H1 (cell line): ENCODE results near the gene NOS3. TPM values are rescaled to one million over a fixed set of nuclear protein-coding genes. Genes with fewer than 3 reads are reported as not detected.
A peak's percentile ranks its signal among the peaks of the same experiment; 100 is the strongest.

Source experiments
- CTCF ChIA-PET: fragments of 300-600 bp; sonication (Branson Sonifier 250); formaldehyde crosslinking; loops from one replicate; lab custom pipeline; 2021; ENCODE audit not compliant: partially characterized antibody; lab: Charles Lee
- POLR2A ChIA-PET: fragments of 300-600 bp; sonication (Branson Sonifier 250); formaldehyde crosslinking; loops from one replicate; lab custom pipeline; 2021; ENCODE audit warnings: inconsistent platforms; ENCODE audit not compliant: partially characterized antibody; lab: Charles Lee
- DNase-seq, 2 experiments: peaks; one replicate each; pipeline versions ENCODE4 v3.0.0 to v3.0.0-alpha.2; 2010 to 2022; ENCODE audit warnings: low spot score in 2 of 2, low read depth in 1 of 2, mixed read lengths in 1 of 2
- FAIRE-seq: peaks from 2 replicates; lab custom pipeline; 2011; peaks lifted over from hg19 to GRCh38; lab: Jason Lieb, UNC
- H2AFZ ChIP-seq: 2 replicates; pipeline ENCODE4 v1.8.1; 2012; ENCODE audit warnings: low read length, inconsistent platforms
- H2AK5ac ChIP-seq: 2 replicates; pipeline ENCODE4 v1.6.1; 2013; ENCODE audit warnings: low read depth, low read length
- H2BK120ac ChIP-seq: replicated peaks from 2 replicates; pipeline ENCODE3; 2013; ENCODE audit warnings: low read depth, low read length, inconsistent platforms
- H2BK12ac ChIP-seq: 2 replicates; pipeline ENCODE4 v1.6.1; 2013; ENCODE audit warnings: low read depth, low read length
- H2BK15ac ChIP-seq: 2 replicates; pipeline ENCODE4 v1.6.1; 2013; ENCODE audit warnings: low read length
- H2BK20ac ChIP-seq: 2 replicates; pipeline ENCODE4 v1.6.1; 2013; ENCODE audit warnings: low read length
- H2BK5ac ChIP-seq: 2 replicates; pipeline ENCODE4 v1.6.1; 2013; ENCODE audit warnings: low read depth, low read length
- H3K14ac ChIP-seq: 2 replicates; pipeline ENCODE4 v1.6.1; 2013; ENCODE audit warnings: inconsistent platforms; ENCODE audit not compliant: insufficient read length
- H3K18ac ChIP-seq: 2 replicates; pipeline ENCODE4 v1.6.1; 2013; ENCODE audit warnings: low read length; ENCODE audit errors: extremely low read depth
- H3K23ac ChIP-seq: 2 replicates; pipeline ENCODE4 v1.6.1; 2013; ENCODE audit warnings: inconsistent platforms; ENCODE audit not compliant: insufficient read length
- H3K23me2 ChIP-seq: 2 replicates; pipeline ENCODE4 v1.6.1; 2013; ENCODE audit warnings: low read depth, low read length
- H3K27ac ChIP-seq: 2 replicates; pipeline ENCODE4 v1.6.1; 2011; ENCODE audit warnings: low read depth, low read length, inconsistent platforms
- H3K27me3 ChIP-seq, 4 experiments: replicated peaks in 1 of 4; 1 replicate in 1 of 4; 2 replicates in 3 of 4; pipeline versions ENCODE4 v1.6.1 to v1.8.1; 2011 to 2013; ENCODE audit warnings: low read length in 3 of 4, mild to moderate bottlenecking in 3 of 4, inconsistent platforms in 2 of 4, mixed read lengths in 2 of 4, moderate library complexity in 1 of 4; ENCODE audit not compliant: control insufficient read depth in 3 of 4, insufficient read depth in 3 of 4; ENCODE audit errors: extremely low read depth in 1 of 4
- H3K36me3 ChIP-seq, 4 experiments: 2 replicates each; pipeline versions ENCODE4 v1.6.1 to v1.8.1; 2011 to 2013; ENCODE audit warnings: mild to moderate bottlenecking in 4 of 4, low read length in 3 of 4, moderate library complexity in 2 of 4, control low read depth in 1 of 4, inconsistent platforms in 1 of 4; ENCODE audit not compliant: insufficient read depth in 4 of 4, control insufficient read depth in 2 of 4
- H3K4ac ChIP-seq: replicated peaks from 2 replicates; pipeline ENCODE3; 2013; ENCODE audit warnings: low read length, low read depth, mixed read lengths, inconsistent platforms; ENCODE audit not compliant: insufficient read length
- H3K4me1 ChIP-seq, 4 experiments: replicated peaks in 1 of 4; 1 replicate in 1 of 4; 2 replicates in 3 of 4; pipeline versions ENCODE4 v1.6.1 to v1.8.1; 2011 to 2013; ENCODE audit warnings: low read length in 3 of 4, inconsistent platforms in 2 of 4, mixed read lengths in 1 of 4; ENCODE audit not compliant: insufficient read depth in 4 of 4, control insufficient read depth in 3 of 4
- H3K4me2 ChIP-seq, 2 experiments: 2 replicates each; pipeline versions ENCODE4 v1.6.1 to v1.8.1; 2011 to 2013; ENCODE audit warnings: low read depth in 2 of 2, low read length in 2 of 2, control low read depth in 1 of 2, inconsistent platforms in 1 of 2, mild to moderate bottlenecking in 1 of 2; ENCODE audit not compliant: insufficient read depth in 1 of 2
- H3K4me3 ChIP-seq, 4 experiments: fragments of 200-600, 300-600 bp in 1 of 4; sonication (generic), shearing (Covaris generic), sonication (Bioruptor Twin) in 1 of 4; 2 replicates each; pipeline versions ENCODE4 v1.5.1 to v1.8.1; 2011 to 2016; ENCODE audit warnings: low read length in 4 of 4, low read depth in 3 of 4, control low read depth in 2 of 4, inconsistent platforms in 2 of 4, mild to moderate bottlenecking in 2 of 4, mixed read lengths in 1 of 4, moderate library complexity in 1 of 4; ENCODE audit not compliant: insufficient read depth in 2 of 4; ENCODE audit errors: extremely low read depth in 1 of 4
- H3K56ac ChIP-seq: replicated peaks from 2 replicates; pipeline ENCODE3; 2013; ENCODE audit warnings: low read depth, mild to moderate bottlenecking, mixed read lengths, low read length, inconsistent platforms; ENCODE audit not compliant: insufficient read length
- H3K79me1 ChIP-seq: 2 replicates; pipeline ENCODE4 v1.6.1; 2013; ENCODE audit warnings: low read depth, low read length, control low read depth
- H3K79me2 ChIP-seq, 2 experiments: 2 replicates each; pipeline versions ENCODE4 v1.6.1 to v1.8.1; 2012 to 2013; ENCODE audit warnings: low read length in 2 of 2, mild to moderate bottlenecking in 2 of 2, inconsistent platforms in 1 of 2; ENCODE audit not compliant: insufficient read depth in 2 of 2, control insufficient read depth in 1 of 2
- H3K9ac ChIP-seq, 4 experiments: replicated peaks in 1 of 4; 1 replicate in 1 of 4; 2 replicates in 3 of 4; pipeline versions ENCODE4 v1.6.1 to v1.8.1; 2011 to 2013; ENCODE audit warnings: low read depth in 3 of 4, low read length in 3 of 4, control low read depth in 2 of 4, mild to moderate bottlenecking in 2 of 4, moderate library complexity in 2 of 4, inconsistent platforms in 1 of 4; ENCODE audit errors: extremely low read depth in 1 of 4
- H3K9me3 ChIP-seq, 2 experiments: 2 replicates each; pipeline versions ENCODE4 v1.6.1 to v1.8.1; 2012 to 2013; ENCODE audit warnings: mild to moderate bottlenecking in 2 of 2, moderate library complexity in 2 of 2, control low read depth in 1 of 2, inconsistent platforms in 1 of 2, low read depth in 1 of 2, low read length in 1 of 2, mixed read lengths in 1 of 2; ENCODE audit not compliant: insufficient read depth in 2 of 2
- H4K20me1 ChIP-seq, 2 experiments: replicated peaks in 1 of 2; 2 replicates each; pipeline versions ENCODE3 to v1.8.1; 2011 to 2013; ENCODE audit warnings: inconsistent platforms in 2 of 2, low read length in 2 of 2, mild to moderate bottlenecking in 1 of 2; ENCODE audit not compliant: insufficient read depth in 2 of 2, control insufficient read depth in 1 of 2
- H4K5ac ChIP-seq: 2 replicates; pipeline ENCODE4 v1.6.1; 2013; ENCODE audit warnings: low read length, low read depth, mixed read lengths, inconsistent platforms; ENCODE audit not compliant: insufficient read length
- H4K8ac ChIP-seq: 2 replicates; pipeline ENCODE4 v1.8.0; 2013; ENCODE audit warnings: mild to moderate bottlenecking, moderate library complexity, low read length, inconsistent platforms; ENCODE audit not compliant: insufficient read depth; ENCODE audit errors: extremely low read depth
- H4K91ac ChIP-seq: replicated peaks from 2 replicates; pipeline ENCODE3; 2013; ENCODE audit warnings: low read length, mixed read lengths, inconsistent platforms; ENCODE audit not compliant: insufficient read length
- HDAC2 ChIP-seq, 2 experiments: fragments of 300-600 bp in 1 of 2; sonication (generic) in 1 of 2; IDR thresholded peaks; 2 replicates each; pipeline ENCODE4 v1.6.1; 2011 to 2012; ENCODE audit warnings: low read depth in 2 of 2, low read length in 2 of 2, mild to moderate bottlenecking in 2 of 2, moderate library complexity in 2 of 2, borderline replicate concordance in 1 of 2, inconsistent platforms in 1 of 2
- RAD21 ChIP-seq, 2 experiments: IDR thresholded peaks in 1 of 2; conservative IDR thresholded peaks in 1 of 2; 2 replicates each; pipeline ENCODE4 v1.6.1; 2011; ENCODE audit warnings: low read depth in 2 of 2, low read length in 2 of 2, improper control_type of control experiment in 1 of 2, inconsistent platforms in 1 of 2, mild to moderate bottlenecking in 1 of 2, moderate library complexity in 1 of 2
- SP2 ChIP-seq: IDR thresholded peaks from 2 replicates; pipeline ENCODE4 v1.6.1; 2012; ENCODE audit warnings: mild to moderate bottlenecking, low read length, inconsistent platforms
- SUZ12 ChIP-seq: fragments of 200-600 bp; sonication (generic); IDR thresholded peaks from 2 replicates; pipeline ENCODE4 v1.6.1; 2012; ENCODE audit warnings: mild to moderate bottlenecking, inconsistent platforms, low read length, moderate library complexity, mixed read lengths
- WGBS, 2 experiments: shearing (Covaris generic) in 1 of 2; methylation state at CpG; one replicate each; pipeline versions ENCODE4 v1.1.6 to v1.1.7; 2013 to 2015; ENCODE audit warnings: low lambda C conversion rate in 2 of 2, mixed read lengths in 2 of 2, inconsistent platforms in 1 of 2, low coverage in 1 of 2, missing lambda C conversion rate in 1 of 2; ENCODE audit not compliant: insufficient replicate concordance in 2 of 2, insufficient coverage in 1 of 2, insufficient read length in 1 of 2; ENCODE audit errors: extremely low coverage in 1 of 2, missing lambda C conversion rate in 1 of 2; 5-methylcytosine and 5-hydroxymethylcytosine counted together
- polyA plus RNA-seq, 7 experiments: library from polyadenylated mRNA; depleted of rRNA in 3 of 7; stranded (reverse) in 5 of 7; unstranded in 2 of 7; fragments of >200 nt in 5 of 7; fragments of 200-250 nt in 2 of 7; gene quantifications; 1 replicate in 5 of 7; 2 replicates in 1 of 7; 4 replicates in 1 of 7; pipeline versions ENCODE4 v1.2.1 to v1.2.3, GENCODE V29; 2011 to 2013; ENCODE audit warnings: missing spikeins in 2 of 7, mixed read lengths in 2 of 7
- total RNA-seq: library from RNA; stranded (reverse); fragmentation: NEBNext Ultra II Directional; extraction: Animal tissue kit (Norgen Biotek cat#: 25700); gene quantifications from 2 replicates; pipeline ENCODE4 v1.2.1, GENCODE V29; 2021
- TF ChIP-seq, protein P1 (sequence below): IDR thresholded peaks from 2 replicates; pipeline ENCODE4 v1.6.1; 2012; ENCODE audit warnings: inconsistent platforms
- TF ChIP-seq, protein P2 (sequence below): IDR thresholded peaks from 2 replicates; pipeline ENCODE4 v1.6.1; 2012; ENCODE audit warnings: inconsistent platforms

The NOS3 gene
- total and polyA plus RNA-seq, 2 of the 8 experiments (the other 6 are each of a cell fraction or from before 2014, with no cell fraction given), result 4.4 to 16.2 TPM

DNA sequence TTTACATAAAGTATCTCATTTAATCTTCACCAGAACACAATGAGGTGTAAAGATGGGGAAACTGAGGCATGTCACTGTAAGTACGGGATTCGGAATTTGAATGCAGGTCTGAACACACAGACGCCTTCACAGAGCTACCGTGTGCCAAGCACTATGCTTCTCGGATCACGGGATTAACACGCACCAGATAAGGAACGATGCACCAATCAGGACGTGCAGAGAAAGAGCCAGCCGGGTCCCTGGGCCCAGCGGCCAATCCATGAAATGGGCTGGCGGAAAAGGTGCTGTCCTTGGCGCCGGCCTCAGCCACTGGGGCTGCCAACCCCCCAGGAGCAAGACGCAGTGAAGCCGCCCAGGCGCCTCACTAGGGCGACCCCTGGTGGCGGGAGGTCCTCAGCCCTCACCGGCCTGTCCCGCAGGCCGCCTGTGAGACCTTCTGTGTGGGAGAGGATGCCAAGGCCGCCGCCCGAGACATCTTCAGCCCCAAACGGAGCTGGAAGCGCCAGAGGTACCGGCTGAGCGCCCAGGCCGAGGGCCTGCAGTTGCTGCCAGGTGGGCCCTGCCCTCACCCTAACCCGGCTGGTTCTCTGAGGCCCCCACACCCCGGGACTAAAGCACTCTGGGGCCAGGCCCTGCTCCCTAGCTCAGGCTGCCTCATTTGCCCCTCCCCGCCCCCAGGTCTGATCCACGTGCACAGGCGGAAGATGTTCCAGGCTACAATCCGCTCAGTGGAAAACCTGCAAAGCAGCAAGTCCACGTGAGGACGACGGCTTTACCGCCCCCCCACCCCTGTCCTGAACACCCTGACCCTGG, 17.9 kb downstream of the NOS3 start:
- Histone ChIP-seq H3K18ac (peak overlapping the region; percentile 56; the same call in 1 of the 2 replicates), H3K4ac (no peak overlapping the region), H2BK12ac (0 out of 2 replicates have a peak overlapping the region, but pooled peaks have one; percentile 39), H3K36me3 (no peaks in the 10 kb centered on the region), H3K14ac (no peak overlapping the region), H3K23ac (no peak overlapping the region), H4K20me1 (no peaks in the 10 kb centered on the region), H3K56ac (no peak overlapping the region), H2BK120ac (peak overlapping the region; percentile 12), H3K79me1 (no peaks in the 10 kb centered on the region), H2AFZ (peak overlapping the region; percentile 47; the same call in 1 of the 2 replicates), H3K27ac (no peak overlapping the region), H3K79me2 (no peaks in the 10 kb centered on the region), H2BK20ac (no peak overlapping the region), H3K27me3 (peaks cover 0 to 3% (median 0%) of the 10 kb centered on the region in 4 experiments; a peak in 2 of 7 replicates), H4K91ac (peak overlapping the region; percentile 86), H3K23me2 (no peaks in the 10 kb centered on the region; the same call in 1 of the 2 replicates), H3K4me2 (peak overlapping the region; percentile 1 to 43; a peak in 3 of 4 replicates), H3K4me1 (peaks cover 0 to 28% (median 22%) of the 10 kb centered on the region in 4 experiments; a peak in 6 of 7 replicates), H2BK15ac (peak overlapping the region; percentile 92), H4K8ac (peak overlapping the region; percentile 45; the same call in 1 of the 2 replicates), H2BK5ac (peak overlapping the region; percentile 9; the same call in 1 of the 2 replicates), H3K9me3 (no peaks in the 10 kb centered on the region), H3K4me3 (peak overlapping the region in 1 of 4 experiments; percentile 27; a peak in 1 of 8 replicates), H2AK5ac (0 out of 2 replicates have a peak overlapping the region, but pooled peaks have one; percentile 10), H4K5ac (no peak overlapping the region), H3K9ac (no peak overlapping the region)
- FAIRE-seq, result peak; percentile 13
- 43% methylated on average over 31 of the region's 40 CpGs; no CpG with 5 or more reads in 1 of the 2 experiments for WGBS, 2 experiments
- POLR2A ChIA-PET, result interaction anchor here (0.8 to 2.4 kb wide), 4 partner anchors 10 to 70 kb away, joined by 3 to 16 read pairs (median 4); partner anchors contain the start of gene ABCB8
- CTCF ChIA-PET, result interaction anchor here (0.5 to 11.5 kb wide), 36 partner anchors 10 to 1407 kb away, joined by 3 to 142 read pairs (median 6); partner anchors contain the start of genes ABCB8, ATG9B, CDK5 and NOS3
- DNase-seq, result peak; percentile 75 to 99
- TF ChIP-seq SP2 (peak; percentile 25; the same call in 1 of the 2 replicates), SUZ12 (no peak), HDAC2 (IDR thresholded peaks at IDR 0.05; ENCODE audit: borderline replicate concordance in 1 of 2, low read depth in 2 of 2, low read length in 2 of 2) (peak in 1 of 2 experiments; percentile 72; a peak in 1 of 4 replicates), RAD21 (IDR thresholded peaks at IDR 0.05 in 1 of 2, conservative IDR thresholded peaks at IDR 0.05 in 1 of 2; ENCODE audit: low read depth in 2 of 2, low read length in 2 of 2) (peak; percentile 21 to 53; a peak in 3 of 4 replicates)
- TF ChIP-seq, protein P1, sequence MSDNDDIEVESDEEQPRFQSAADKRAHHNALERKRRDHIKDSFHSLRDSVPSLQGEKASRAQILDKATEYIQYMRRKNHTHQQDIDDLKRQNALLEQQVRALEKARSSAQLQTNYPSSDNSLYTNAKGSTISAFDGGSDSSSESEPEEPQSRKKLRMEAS, result 0 out of 2 replicates have a peak, but pooled peaks have one; percentile 58
- TF ChIP-seq, protein P2, sequence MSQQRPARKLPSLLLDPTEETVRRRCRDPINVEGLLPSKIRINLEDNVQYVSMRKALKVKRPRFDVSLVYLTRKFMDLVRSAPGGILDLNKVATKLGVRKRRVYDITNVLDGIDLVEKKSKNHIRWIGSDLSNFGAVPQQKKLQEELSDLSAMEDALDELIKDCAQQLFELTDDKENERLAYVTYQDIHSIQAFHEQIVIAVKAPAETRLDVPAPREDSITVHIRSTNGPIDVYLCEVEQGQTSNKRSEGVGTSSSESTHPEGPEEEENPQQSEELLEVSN, result peak; percentile 70; the same call in 1 of the 2 replicates
